Measurements from ENCODE around the gene SART3.

SART3 gene

GRCh38 chr12:108603743-108604142 lies 42.8 kb upstream of the SART3 start:
- Histone ChIP-seq H3K9me3 (ENCODE audit: control insufficient read depth, low read depth, low read length) (no peaks in the 10 kb centered on the region), H3K27me3 (ENCODE audit: control insufficient read depth, insufficient read depth, low read length) (no peaks in the 10 kb centered on the region), H3K36me3 (ENCODE audit: control insufficient read depth, low read depth, low read length) (no peaks in the 10 kb centered on the region), H3K9ac (ENCODE audit: low read length) (no peak overlapping the region), H3K4me1 (ENCODE audit: control insufficient read depth, low read depth, low read length) (no peaks in the 10 kb centered on the region), H3K27ac (ENCODE audit: low read length) (no peak overlapping the region), H3K4me3 (ENCODE audit: low read length) (no peak overlapping the region)

- Histone ChIP-seq H3K27ac (ENCODE audit: low read length) (no peak overlapping the region), H3K9me3 (ENCODE audit: control insufficient read depth, low read depth, low read length) (no peaks in the 10 kb centered on the region), H3K9ac (ENCODE audit: low read length) (no peak overlapping the region), H3K4me1 (ENCODE audit: control insufficient read depth, low read depth, low read length) (no peaks in the 10 kb centered on the region), H3K27me3 (ENCODE audit: control insufficient read depth, insufficient read depth, low read length) (no peaks in the 10 kb centered on the region), H3K36me3 (ENCODE audit: control insufficient read depth, low read depth, low read length) (no peaks in the 10 kb centered on the region), H3K4me3 (ENCODE audit: low read length) (no peak overlapping the region)
Measured at GRCh38 chr12:108602976-108603704, 42.2 kb upstream of the SART3 start.

- no peaks in the 10 kb centered on the region for H3K4me1 ChIP-seq (ENCODE audit: control insufficient read depth, low read depth, low read length)
- no peak overlapping the region for H3K27ac ChIP-seq (ENCODE audit: low read length)
- H3K9me3 ChIP-seq (ENCODE audit: control insufficient read depth, low read depth, low read length) = no peaks in the 10 kb centered on the region
- no peak overlapping the region for H3K9ac ChIP-seq (ENCODE audit: low read length)
- H3K36me3 ChIP-seq (ENCODE audit: control insufficient read depth, low read depth, low read length) = no peaks in the 10 kb centered on the region
- no peak overlapping the region for H3K4me3 ChIP-seq (ENCODE audit: low read length)
- no peaks in the 10 kb centered on the region for H3K27me3 ChIP-seq (ENCODE audit: control insufficient read depth, insufficient read depth, low read length)
Measured at GRCh38 chr12:108602209-108602705, 41.3 kb upstream of the SART3 start.

- Histone ChIP-seq H3K9ac (ENCODE audit: low read length) (no peak overlapping the region), H3K36me3 (ENCODE audit: control insufficient read depth, low read depth, low read length) (no peaks in the 10 kb centered on the region), H3K4me1 (ENCODE audit: control insufficient read depth, low read depth, low read length) (no peaks in the 10 kb centered on the region), H3K4me3 (ENCODE audit: low read length) (no peak overlapping the region), H3K9me3 (ENCODE audit: control insufficient read depth, low read depth, low read length) (no peaks in the 10 kb centered on the region), H3K27ac (ENCODE audit: low read length) (no peak overlapping the region), H3K27me3 (ENCODE audit: control insufficient read depth, insufficient read depth, low read length) (no peaks in the 10 kb centered on the region)
Measured at GRCh38 chr12:108600702-108601007, 39.7 kb upstream of the SART3 start.

GRCh38 chr12:108599948-108600701 lies 39.2 kb upstream of the SART3 start:
- no peak overlapping the region for H3K9ac ChIP-seq (ENCODE audit: low read length)
- H3K27ac ChIP-seq (ENCODE audit: low read length) = no peak overlapping the region
- no peaks in the 10 kb centered on the region for H3K4me1 ChIP-seq (ENCODE audit: control insufficient read depth, low read depth, low read length)
- H3K27me3 ChIP-seq (ENCODE audit: control insufficient read depth, insufficient read depth, low read length) = no peaks in the 10 kb centered on the region
- H3K9me3 ChIP-seq (ENCODE audit: control insufficient read depth, low read depth, low read length) = no peaks in the 10 kb centered on the region
- no peaks in the 10 kb centered on the region for H3K36me3 ChIP-seq (ENCODE audit: control insufficient read depth, low read depth, low read length)
- H3K4me3 ChIP-seq (ENCODE audit: low read length) = no peak overlapping the region

GRCh38 chr12:108599541-108599940 lies 38.6 kb upstream of the SART3 start:
- Histone ChIP-seq H3K27me3 (ENCODE audit: control insufficient read depth, insufficient read depth, low read length) (no peaks in the 10 kb centered on the region), H3K9ac (ENCODE audit: low read length) (no peak overlapping the region), H3K4me1 (ENCODE audit: control insufficient read depth, low read depth, low read length) (no peaks in the 10 kb centered on the region), H3K36me3 (ENCODE audit: control insufficient read depth, low read depth, low read length) (no peaks in the 10 kb centered on the region), H3K27ac (ENCODE audit: low read length) (no peak overlapping the region), H3K4me3 (ENCODE audit: low read length) (no peak overlapping the region), H3K9me3 (ENCODE audit: control insufficient read depth, low read depth, low read length) (no peaks in the 10 kb centered on the region)

- H3K27me3 ChIP-seq (ENCODE audit: control insufficient read depth, insufficient read depth, low read length) = no peaks in the 10 kb centered on the region
- H3K27ac ChIP-seq (ENCODE audit: low read length) = no peak overlapping the region
- no peaks in the 10 kb centered on the region for H3K4me1 ChIP-seq (ENCODE audit: control insufficient read depth, low read depth, low read length)
- no peak overlapping the region for H3K4me3 ChIP-seq (ENCODE audit: low read length)
- H3K36me3 ChIP-seq (ENCODE audit: control insufficient read depth, low read depth, low read length) = no peaks in the 10 kb centered on the region
- no peaks in the 10 kb centered on the region for H3K9me3 ChIP-seq (ENCODE audit: control insufficient read depth, low read depth, low read length)
- H3K9ac ChIP-seq (ENCODE audit: low read length) = no peak overlapping the region
Measured at GRCh38 chr12:108598553-108599250, 37.7 kb upstream of the SART3 start.

GRCh38 chr12:108597559-108598471 lies 36.8 kb upstream of the SART3 start, which contains the start of gene TMEM119:
Gene TMEM119, minus strand, starts transcription at chr12:108598084. Its CDS starts 5,701 bp downstream, at chr12:108592383.
- no peaks in the 10 kb centered on the region for H3K4me1 ChIP-seq (ENCODE audit: control insufficient read depth, low read depth, low read length)
- no peak within 1 kb of the TSS for H3K27ac ChIP-seq (ENCODE audit: low read length)
- no peaks in the 10 kb centered on the region for H3K9me3 ChIP-seq (ENCODE audit: control insufficient read depth, low read depth, low read length)
- no peaks in the 10 kb centered on the region for H3K36me3 ChIP-seq (ENCODE audit: control insufficient read depth, low read depth, low read length)
- H3K27me3 ChIP-seq (ENCODE audit: control insufficient read depth, insufficient read depth, low read length) = no peaks in the 10 kb centered on the region
- no peak within 1 kb of the TSS for H3K4me3 ChIP-seq (ENCODE audit: low read length)
- no peak within 1 kb of the TSS for H3K9ac ChIP-seq (ENCODE audit: low read length)

GRCh38 chr12:108596854-108597558 lies 36.0 kb upstream of the SART3 start:
- H3K9ac ChIP-seq (ENCODE audit: low read length) = no peak overlapping the region
- no peaks in the 10 kb centered on the region for H3K9me3 ChIP-seq (ENCODE audit: control insufficient read depth, low read depth, low read length)
- H3K27me3 ChIP-seq (ENCODE audit: control insufficient read depth, insufficient read depth, low read length) = no peaks in the 10 kb centered on the region
- H3K27ac ChIP-seq (ENCODE audit: low read length) = no peak overlapping the region
- no peaks in the 10 kb centered on the region for H3K4me1 ChIP-seq (ENCODE audit: control insufficient read depth, low read depth, low read length)
- no peak overlapping the region for H3K4me3 ChIP-seq (ENCODE audit: low read length)
- no peaks in the 10 kb centered on the region for H3K36me3 ChIP-seq (ENCODE audit: control insufficient read depth, low read depth, low read length)

GRCh38 chr12:108595711-108596647 lies 35.0 kb upstream of the SART3 start:
- Histone ChIP-seq H3K27me3 (ENCODE audit: control insufficient read depth, insufficient read depth, low read length) (no peaks in the 10 kb centered on the region), H3K9me3 (ENCODE audit: control insufficient read depth, low read depth, low read length) (no peaks in the 10 kb centered on the region), H3K36me3 (ENCODE audit: control insufficient read depth, low read depth, low read length) (no peaks in the 10 kb centered on the region), H3K9ac (ENCODE audit: low read length) (no peak overlapping the region), H3K27ac (ENCODE audit: low read length) (no peak overlapping the region), H3K4me1 (ENCODE audit: control insufficient read depth, low read depth, low read length) (no peaks in the 10 kb centered on the region), H3K4me3 (ENCODE audit: low read length) (no peak overlapping the region)
